Testis (tissue), 2 donors: ENCODE data around the gene ADAM8.

Experiments
- CTCF ChIP-seq, 3 experiments: fragments of 450-650 bp in 2 of 3; fragments of 200-600 bp in 1 of 3; sonication (generic) in 1 of 3; IDR thresholded peaks; one replicate each; pipeline ENCODE4 v1.5.1; 2016 to 2019; ENCODE audit warnings: antibody characterized with exemption in 3 of 3, mild to moderate bottlenecking in 2 of 3, moderate library complexity in 1 of 3
- POLR2A ChIP-seq: fragments of 450-650 bp; IDR thresholded peaks from one replicate; pipeline ENCODE4 v1.6.1; 2017; ENCODE audit warnings: antibody characterized with exemption, mild to moderate bottlenecking, moderate library complexity

GRCh38 chr10:133218891-133219290, 57.8 kb downstream of the ADAM8 start:
- TF ChIP-seq CTCF (IDR thresholded peaks at IDR 0.05) (no peak), POLR2A (no peak)
